HG03558 (cell line): Measurements from ENCODE around the gene C2orf92.
"Not testable (repeated sequence)": the region's sequence is repeated elsewhere in the genome, so short reads cannot be mapped to it uniquely, and the experiment has no call there.

Source experiments
- ATAC-seq: cut with Tn5 transposase; IDR thresholded peaks from one replicate; pipeline ENCODE4 v1.9.1; 2021; ENCODE audit warnings: moderate number of reproducible peaks; ENCODE audit not compliant: unreplicated experiment; ENCODE audit errors: extremely low read depth

Gene C2orf92

DNA sequence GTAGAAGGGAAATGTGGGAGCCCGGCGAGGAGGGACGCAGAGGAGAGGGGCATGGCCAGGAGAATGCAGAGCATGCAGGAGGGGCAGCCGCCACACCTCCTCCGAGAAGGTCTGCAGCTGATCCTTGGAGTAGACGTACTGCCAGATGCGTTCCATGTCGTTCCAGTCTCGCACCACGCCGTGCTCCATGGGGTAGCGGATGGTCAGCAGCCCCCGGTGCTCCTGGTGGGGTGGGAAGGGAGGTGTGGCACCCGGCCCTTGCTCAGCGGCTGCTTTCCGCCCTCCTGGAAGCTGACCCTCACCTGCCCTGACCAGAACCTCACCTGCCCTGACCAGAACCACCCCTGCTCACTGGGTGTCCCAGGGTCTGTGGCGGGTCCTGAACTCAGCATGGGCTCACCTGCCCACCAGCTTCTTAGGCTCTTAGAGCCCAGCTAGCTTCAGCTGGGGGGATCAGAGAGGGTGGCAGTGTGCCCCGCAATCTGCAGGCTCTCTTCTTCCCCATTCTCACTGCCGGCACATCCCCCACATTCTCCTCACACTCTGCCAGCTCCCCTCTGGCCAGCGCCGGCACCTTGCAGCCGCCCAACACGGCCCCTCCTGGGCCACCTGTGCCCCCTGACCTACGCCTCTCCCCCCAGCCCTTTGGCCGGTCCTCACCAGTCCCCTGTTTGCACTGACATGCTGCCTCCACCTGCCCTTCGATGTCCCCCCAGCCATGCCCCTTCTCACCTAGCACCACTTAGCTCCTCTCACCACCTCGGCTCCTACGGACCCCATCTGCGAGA is 10.1 kb upstream of the C2orf92 start:
- no peak for ATAC-seq

- no peak for ATAC-seq
These were observed 9.3 kb upstream of the C2orf92 start for GRCh38 chr2:97660044-97660774.

DNA sequence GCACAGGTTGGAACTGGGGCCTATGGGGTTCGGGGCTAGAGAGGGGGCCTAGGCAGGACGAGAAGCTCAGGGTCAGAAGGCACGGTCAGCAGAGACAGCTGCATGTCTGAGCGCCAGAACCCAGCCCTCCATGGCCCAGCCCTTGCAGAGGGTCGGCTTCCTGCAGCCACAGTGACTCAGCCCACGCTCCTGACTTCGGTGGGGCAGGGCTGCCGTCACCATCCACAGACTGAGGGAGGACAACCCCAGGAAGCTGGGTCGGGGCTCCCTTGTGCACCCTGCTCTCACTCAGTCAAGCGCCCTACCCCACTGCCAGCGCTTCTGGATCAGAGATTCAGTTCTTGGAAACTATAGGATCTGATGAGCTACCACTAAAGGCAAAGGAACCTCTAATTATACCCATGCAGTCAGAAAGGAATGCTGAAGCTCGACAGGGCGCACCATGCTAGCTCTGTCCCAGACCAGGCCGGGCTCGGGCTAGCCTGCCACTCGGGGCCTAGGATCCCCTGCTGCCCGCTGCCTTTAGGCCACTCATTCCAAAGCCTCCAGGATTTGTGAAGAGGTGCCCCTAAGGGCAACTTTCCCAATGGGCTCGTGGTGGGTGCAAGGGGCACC is 8.6 kb upstream of the C2orf92 start:
- no peak for ATAC-seq

GRCh38 chr2:97661927-97662326 is 7.6 kb upstream of the C2orf92 start:
- ATAC-seq: no peak

GRCh38 chr2:97662386-97662894 is 7.1 kb upstream of the C2orf92 start:
- no peak for ATAC-seq

- ATAC-seq: peak; percentile 23
These were observed 6.5 kb upstream of the C2orf92 start for GRCh38 chr2:97662895-97663625.

DNA sequence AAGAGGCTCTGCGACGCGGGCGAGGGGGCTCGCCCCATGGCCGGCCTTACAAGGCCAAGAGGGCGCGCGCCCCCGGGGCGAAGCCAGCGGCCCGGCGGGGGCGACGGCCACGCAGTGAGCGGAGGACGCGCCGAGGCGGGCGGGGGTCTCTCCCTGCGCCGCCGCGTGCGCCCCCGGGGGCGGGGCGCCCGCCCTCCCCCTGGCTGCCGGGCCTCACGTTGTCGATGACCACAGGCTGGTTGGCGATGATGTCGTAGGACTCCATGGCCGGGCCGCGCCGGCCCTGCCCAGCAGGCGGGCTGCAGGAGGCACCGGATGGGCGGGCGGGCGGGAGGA is 5.9 kb upstream of the C2orf92 start:
- peak; percentile 16 for ATAC-seq

- ATAC-seq: peak; percentile 80
These were observed 5.4 kb upstream of the C2orf92 start, which contains the start of gene ACTR1B for GRCh38 chr2:97663962-97664635. Gene ACTR1B, minus strand, starts transcription at chr2:97664044. Its CDS starts 154 bp downstream, at chr2:97663890.

DNA sequence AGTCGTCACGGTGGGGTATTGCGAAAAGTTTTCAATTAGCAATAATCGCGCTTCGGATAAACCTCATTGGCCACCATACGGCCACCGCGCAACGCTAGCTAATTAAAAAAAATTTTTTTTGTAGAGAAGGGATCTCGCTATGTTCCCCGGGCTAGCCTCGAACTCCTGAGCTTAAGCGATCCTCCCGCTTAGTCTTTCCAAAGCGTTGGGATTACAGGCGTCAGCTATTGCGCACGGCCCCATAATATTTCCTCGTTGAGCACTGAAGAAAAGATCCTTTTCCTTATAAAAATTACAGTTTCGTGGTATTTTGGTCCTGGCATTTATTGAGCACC is 4.9 kb upstream of the C2orf92 start:
- no peak for ATAC-seq

- no peak for ATAC-seq
These were observed 958 bp downstream of the C2orf92 start for GRCh38 chr2:97670471-97670870.

GRCh38 chr2:97671526-97671925 is 2.0 kb downstream of the C2orf92 start:
- ATAC-seq: no peak

GRCh38 chr2:97672606-97673140 is 3.2 kb downstream of the C2orf92 start:
- not testable (repeated sequence) for ATAC-seq

DNA sequence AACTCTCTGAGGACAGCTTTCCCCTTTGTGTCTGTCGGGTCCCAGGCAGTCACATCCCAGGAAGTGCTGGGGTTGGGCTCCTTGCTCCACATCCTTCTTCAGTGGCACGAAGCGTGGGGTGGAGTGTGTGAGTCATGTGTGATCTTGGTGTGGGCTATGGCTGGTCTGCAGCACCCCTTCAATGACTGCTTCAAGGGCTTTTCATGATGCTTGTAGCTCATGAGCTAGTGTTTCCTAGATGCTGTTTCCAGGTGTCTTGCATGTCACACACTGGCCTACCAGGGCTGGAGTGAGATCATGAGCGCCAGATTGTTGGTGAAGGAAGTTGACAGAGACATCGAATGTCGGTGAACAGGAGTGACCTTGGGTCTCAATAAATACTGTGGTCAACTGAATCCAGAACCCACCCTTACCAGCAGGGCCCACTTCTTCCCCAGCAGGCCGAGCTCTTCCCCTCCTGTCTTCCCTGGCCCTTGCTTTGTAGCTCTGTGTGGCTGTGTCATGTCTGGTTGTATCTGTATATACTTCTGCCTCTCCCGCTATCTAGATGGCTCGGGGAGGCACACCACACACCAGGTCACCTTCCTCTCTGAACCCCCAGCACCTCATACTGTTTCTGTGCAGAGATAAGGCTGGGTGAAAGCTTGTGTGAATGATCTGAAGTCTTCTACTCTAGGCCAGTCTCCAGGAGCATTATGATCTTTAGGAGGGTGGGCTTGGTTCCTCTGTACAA is 3.8 kb downstream of the C2orf92 start:
- ATAC-seq: no peak

GRCh38 chr2:97673915-97674283 is 4.4 kb downstream of the C2orf92 start:
- no peak for ATAC-seq

GRCh38 chr2:97675430-97676113 is 6.1 kb downstream of the C2orf92 start:
- no peak for ATAC-seq

DNA sequence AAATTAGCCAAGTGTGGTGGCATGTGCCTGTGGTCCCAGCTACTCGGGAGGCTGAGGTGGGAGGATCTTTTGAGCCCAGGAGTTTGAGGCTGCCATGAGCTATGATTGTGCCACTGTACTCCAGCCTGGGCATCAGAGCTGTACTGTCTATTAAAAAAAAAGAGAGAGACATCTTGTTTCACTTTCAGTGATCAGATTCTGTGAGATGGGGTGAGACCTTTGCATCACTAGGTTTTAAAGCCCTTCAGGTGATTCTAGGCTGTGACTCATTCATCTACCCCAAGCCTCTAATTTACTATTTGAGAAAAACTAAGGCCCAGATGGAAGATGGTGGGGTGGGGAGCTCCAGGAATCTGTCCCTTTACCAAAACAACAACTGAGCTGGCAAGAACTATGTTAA is 7.1 kb downstream of the C2orf92 start:
- no peak for ATAC-seq

DNA sequence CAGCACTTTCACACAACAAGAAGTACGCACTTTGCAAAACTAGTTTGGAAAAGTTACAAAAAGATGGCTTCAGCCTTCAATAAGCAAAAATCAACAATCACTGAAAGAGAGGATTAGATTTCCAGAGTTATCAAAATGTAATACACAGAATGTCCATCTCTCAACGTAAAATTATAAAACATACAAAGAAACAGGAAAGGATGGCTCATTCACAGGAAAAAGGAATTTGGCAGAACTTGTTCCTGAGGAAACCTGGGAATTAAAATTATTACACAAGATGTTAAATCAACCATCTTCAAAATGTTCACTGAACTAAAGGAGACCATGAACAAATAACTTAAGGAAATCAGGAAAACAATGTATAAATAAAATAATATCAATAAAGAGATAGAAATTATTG is 8.0 kb downstream of the C2orf92 start:
- ATAC-seq: no peak

DNA sequence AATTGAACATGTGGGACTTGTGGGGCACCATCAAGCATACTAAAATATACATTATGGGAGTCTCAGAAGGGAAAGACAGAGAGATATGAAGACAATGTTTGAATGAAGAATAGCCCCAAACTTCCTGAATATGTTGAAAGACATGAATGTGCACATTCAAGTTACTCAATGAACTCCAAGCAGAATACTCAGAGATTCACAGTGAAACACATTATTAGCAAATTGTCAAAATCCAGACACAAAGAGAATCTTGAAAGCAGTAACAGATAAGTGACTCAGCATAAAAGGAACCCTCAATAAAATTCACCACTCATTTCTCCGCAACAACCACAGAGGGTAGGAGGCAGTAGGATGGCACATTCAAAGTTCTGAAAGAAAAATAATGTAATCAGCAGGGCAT is 8.8 kb downstream of the C2orf92 start:
- ATAC-seq: no peak

DNA sequence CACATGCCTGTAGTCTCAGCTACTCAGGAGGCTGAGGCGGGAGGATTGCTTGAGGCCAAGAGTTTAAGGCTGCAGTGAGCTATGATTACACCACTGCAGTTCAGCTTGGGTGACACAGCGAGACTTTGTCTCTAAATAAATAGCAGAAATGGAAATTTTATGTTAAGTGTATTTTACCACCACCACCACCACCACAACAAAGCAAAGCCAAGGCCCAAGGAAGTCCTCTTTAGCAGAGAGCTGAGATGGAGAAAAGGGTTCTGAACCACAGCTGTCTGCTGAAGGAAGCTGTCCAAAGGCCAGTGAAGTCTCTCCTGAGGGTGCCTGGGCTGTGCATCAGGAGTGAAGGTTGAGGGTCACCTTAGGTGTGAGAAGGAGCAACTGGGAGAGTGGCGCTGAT is 17.7 kb downstream of the C2orf92 start:
- not testable (repeated sequence) for ATAC-seq
